Esophagus squamous epithelium (tissue), 5 donors: ENCODE data around the gene ADAM23. TPM values are rescaled to one million over a fixed set of nuclear protein-coding genes. Genes with fewer than 3 reads are reported as not detected.

Experiments used
- DNase-seq: peaks from one replicate; lab custom pipeline; 2025; lab: John Stamatoyannopoulos, UW
- H3K27ac ChIP-seq, 4 donors: fragments of 200-600 bp; sonication (generic); one replicate each; pipeline ENCODE4 v1.5.1; 2016 to 2019; ENCODE audit warnings: mild to moderate bottlenecking in 1 of 4
- H3K27me3 ChIP-seq, 4 donors: fragments of 200-600 bp; sonication (generic); 1 replicate in 3 of 4; 2 replicates in 1 of 4; pipeline versions ENCODE4 v1.5.1 to v1.6.0; 2017 to 2021; ENCODE audit warnings: antibody characterized with exemption in 1 of 4
- H3K36me3 ChIP-seq, 3 donors: fragments of 200-600 bp; sonication (generic); one replicate each; pipeline ENCODE4 v1.5.1; 2016 to 2019
- H3K4me1 ChIP-seq, 3 donors: fragments of 200-600 bp; sonication (generic); one replicate each; pipeline ENCODE4 v1.5.1; 2017 to 2019
- H3K4me3 ChIP-seq, 4 donors: fragments of 200-600 bp; sonication (generic); 1 replicate in 3 of 4; 2 replicates in 1 of 4; pipeline ENCODE4 v1.5.1; 2016 to 2019; ENCODE audit warnings: mild to moderate bottlenecking in 2 of 4, moderate library complexity in 1 of 4
- H3K9me3 ChIP-seq, 3 donors: fragments of 200-600 bp; sonication (generic); one replicate each; pipeline ENCODE4 v1.5.1; 2016 to 2019
- POLR2A ChIP-seq, 4 donors: fragments of 450-650 bp; IDR thresholded peaks; one replicate each; pipeline ENCODE4 v1.6.1; 2017; ENCODE audit warnings: antibody characterized with exemption in 4 of 4, mild to moderate bottlenecking in 4 of 4, moderate library complexity in 3 of 4
- WGBS, 2 donors: methylation state at CpG; one replicate each; pipeline ENCODE4 v1.1.5; 2018; 5-methylcytosine and 5-hydroxymethylcytosine counted together
- intact Hi-C: fragments of 100-400 bp; cut with DNase I; formaldehyde crosslinking; loops from one replicate; pipeline ENCODE4 v1.15.0; 2022
- total RNA-seq, 4 donors: library from RNA; depleted of rRNA; stranded (reverse); fragments of >200 nt; gene quantifications; one replicate each; pipeline ENCODE4 v1.1.0, GENCODE V29; 2016
- TF ChIP-seq, protein P1 (sequence below), 6 experiments: fragments of 450-650 bp in 4 of 6; fragments of 200-600 bp in 2 of 6; sonication (generic) in 2 of 6; IDR thresholded peaks; one replicate each; pipeline ENCODE4 v1.5.1; 2016 to 2019; ENCODE audit warnings: antibody characterized with exemption in 6 of 6, mild to moderate bottlenecking in 4 of 6, moderate library complexity in 4 of 6
- donor health status: DM: yes; HTN: yes; CAD: no.

ADAM23 gene
- total RNA-seq, 4 donors from 2014 or later: 0.95 to 10.1 (median 6.6) TPM

DNA sequence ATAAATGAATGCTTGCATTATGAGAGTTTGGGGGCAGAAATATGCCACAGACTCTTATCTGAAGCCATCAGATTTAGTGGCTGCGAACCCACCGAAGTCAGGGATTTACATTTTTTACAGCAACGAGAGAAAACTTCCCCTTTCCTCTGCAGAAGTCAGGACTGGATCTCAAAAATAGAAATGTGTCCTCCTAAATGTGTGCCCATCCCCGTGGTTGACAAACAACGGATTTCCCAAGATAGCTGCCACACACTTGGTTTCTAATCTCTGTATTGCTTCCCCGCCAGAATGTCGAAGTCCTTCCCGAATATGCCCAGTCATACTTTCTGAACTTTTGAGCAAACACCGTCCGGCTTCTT lies 879 bp upstream of the ADAM23 start:
- Histone ChIP-seq H3K36me3 (no peaks in the 10 kb centered on the region), H3K4me1 (peaks cover 7 to 21% (median 13%) of the 10 kb centered on the region in 3 donors), H3K27me3 (peaks cover 0 to 72% (median 4%) of the 10 kb centered on the region in 4 donors), H3K9me3 (no peaks in the 10 kb centered on the region), H3K4me3 (peak overlapping the region in 3 of 4 donors; percentile 48 to 76 (median 57)), H3K27ac (no peak overlapping the region)
- TF ChIP-seq, protein P1, sequence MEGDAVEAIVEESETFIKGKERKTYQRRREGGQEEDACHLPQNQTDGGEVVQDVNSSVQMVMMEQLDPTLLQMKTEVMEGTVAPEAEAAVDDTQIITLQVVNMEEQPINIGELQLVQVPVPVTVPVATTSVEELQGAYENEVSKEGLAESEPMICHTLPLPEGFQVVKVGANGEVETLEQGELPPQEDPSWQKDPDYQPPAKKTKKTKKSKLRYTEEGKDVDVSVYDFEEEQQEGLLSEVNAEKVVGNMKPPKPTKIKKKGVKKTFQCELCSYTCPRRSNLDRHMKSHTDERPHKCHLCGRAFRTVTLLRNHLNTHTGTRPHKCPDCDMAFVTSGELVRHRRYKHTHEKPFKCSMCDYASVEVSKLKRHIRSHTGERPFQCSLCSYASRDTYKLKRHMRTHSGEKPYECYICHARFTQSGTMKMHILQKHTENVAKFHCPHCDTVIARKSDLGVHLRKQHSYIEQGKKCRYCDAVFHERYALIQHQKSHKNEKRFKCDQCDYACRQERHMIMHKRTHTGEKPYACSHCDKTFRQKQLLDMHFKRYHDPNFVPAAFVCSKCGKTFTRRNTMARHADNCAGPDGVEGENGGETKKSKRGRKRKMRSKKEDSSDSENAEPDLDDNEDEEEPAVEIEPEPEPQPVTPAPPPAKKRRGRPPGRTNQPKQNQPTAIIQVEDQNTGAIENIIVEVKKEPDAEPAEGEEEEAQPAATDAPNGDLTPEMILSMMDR (IDR thresholded peaks at IDR 0.05): no peak
- TF ChIP-seq POLR2A (IDR thresholded peaks at IDR 0.05): no peak
- DNase-seq: no peak
- intact Hi-C loops: no loop called here
- 17 to 23% methylated on average over 8 of the region's 10 CpGs for WGBS, 2 donors

DNA sequence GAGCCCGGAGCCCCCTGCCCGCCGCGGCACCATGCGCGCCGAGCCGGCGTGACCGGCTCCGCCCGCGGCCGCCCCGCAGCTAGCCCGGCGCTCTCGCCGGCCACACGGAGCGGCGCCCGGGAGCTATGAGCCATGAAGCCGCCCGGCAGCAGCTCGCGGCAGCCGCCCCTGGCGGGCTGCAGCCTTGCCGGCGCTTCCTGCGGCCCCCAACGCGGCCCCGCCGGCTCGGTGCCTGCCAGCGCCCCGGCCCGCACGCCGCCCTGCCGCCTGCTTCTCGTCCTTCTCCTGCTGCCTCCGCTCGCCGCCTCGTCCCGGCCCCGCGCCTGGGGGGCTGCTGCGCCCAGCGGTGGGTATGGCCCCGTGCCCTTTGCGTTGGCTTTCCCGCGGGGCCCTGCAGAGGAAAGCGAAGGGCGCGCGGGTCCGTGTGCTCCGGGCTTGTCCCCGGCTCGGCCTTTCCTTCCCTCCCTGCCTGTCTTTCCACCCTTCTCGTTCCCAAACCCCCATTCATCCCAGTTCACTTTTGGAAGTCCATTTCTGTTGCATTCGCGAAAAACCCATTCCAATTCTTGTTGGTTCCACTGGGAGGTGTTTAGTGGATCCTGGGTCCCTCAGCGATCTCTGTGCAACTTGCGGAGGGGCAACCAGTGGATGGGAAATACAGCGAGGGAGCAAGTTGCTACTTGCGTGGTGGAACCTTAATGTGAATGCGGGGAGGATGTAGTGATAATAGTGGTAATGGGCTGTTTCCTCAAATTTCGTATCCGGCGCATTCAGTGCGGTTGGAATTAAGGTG lies 599 bp downstream of the ADAM23 start:
- H3K4me3 ChIP-seq: peak overlapping the region; percentile 42 to 76 (median 52)
- no peaks in the 10 kb centered on the region for H3K9me3 ChIP-seq
- no peaks in the 10 kb centered on the region for H3K36me3 ChIP-seq
- intact Hi-C loops: no loop called here
- no peak for TF ChIP-seq POLR2A (IDR thresholded peaks at IDR 0.05)
- TF ChIP-seq, protein P1 (IDR thresholded peaks at IDR 0.05): no peak
- 5 to 8% methylated on average over 19 to 36 of the region's 77 CpGs for WGBS, 2 donors
- no peak for DNase-seq
- peak overlapping the region in 3 of 4 donors; percentile 42 to 44 (median 44) for H3K27ac ChIP-seq
- peaks cover 0 to 60% (median 4%) of the 10 kb centered on the region in 4 donors for H3K27me3 ChIP-seq
- H3K4me1 ChIP-seq: peaks cover 7 to 21% (median 13%) of the 10 kb centered on the region in 3 donors

DNA sequence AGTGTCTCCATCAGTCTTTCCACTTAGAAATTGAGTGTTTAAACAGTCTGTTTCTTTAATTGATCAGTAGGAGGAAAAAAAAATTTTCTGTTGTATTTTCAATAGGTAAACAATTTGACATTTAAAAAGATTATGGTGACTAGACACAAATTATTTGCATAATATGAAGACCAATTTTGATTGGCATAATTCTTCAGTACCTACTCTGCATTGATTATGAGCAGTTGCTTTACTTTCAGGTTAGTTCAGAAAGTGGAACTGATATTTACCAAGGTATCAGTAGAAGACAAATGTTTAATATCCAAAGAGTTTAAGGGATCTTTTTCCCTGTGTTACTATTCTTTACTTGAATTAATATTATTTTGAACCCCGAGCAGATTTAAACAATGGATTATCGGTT lies 2.6 kb downstream of the ADAM23 start:
- Histone ChIP-seq H3K27ac (no peak overlapping the region), H3K36me3 (no peaks in the 10 kb centered on the region)
- 76 to 86% methylated on average over 2 of the region's 2 CpGs for WGBS, 2 donors

DNA sequence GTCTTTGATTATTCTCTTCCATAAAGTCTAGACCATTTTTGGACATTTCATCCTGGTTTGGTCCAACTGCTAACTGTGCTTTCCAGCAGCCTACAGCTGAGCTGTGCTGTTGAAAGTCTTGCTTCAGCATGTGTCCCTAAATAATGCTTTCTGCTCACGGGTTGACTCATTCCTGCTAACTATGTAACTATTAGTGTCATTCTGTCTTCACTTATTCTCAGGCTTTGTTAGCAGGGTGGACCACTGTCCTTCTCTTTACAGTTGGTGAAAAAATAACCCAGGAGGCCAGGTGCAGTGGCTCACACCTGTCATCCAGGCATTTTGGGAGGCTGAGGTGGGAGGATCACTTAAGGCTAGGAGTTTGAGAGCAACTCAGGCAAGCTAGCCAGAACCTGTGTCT lies 8.9 kb downstream of the ADAM23 start:
- H3K27ac ChIP-seq: no peak overlapping the region
- no peak for DNase-seq
- H3K27me3 ChIP-seq: no peaks in the 10 kb centered on the region
- no peaks in the 10 kb centered on the region for H3K9me3 ChIP-seq
- H3K36me3 ChIP-seq: no peaks in the 10 kb centered on the region
- TF ChIP-seq, protein P1 (IDR thresholded peaks at IDR 0.05): no peak
- TF ChIP-seq POLR2A (IDR thresholded peaks at IDR 0.05): no peak
- peaks cover 0 to 11% (median 0%) of the 10 kb centered on the region in 3 donors for H3K4me1 ChIP-seq
- H3K4me3 ChIP-seq: no peak overlapping the region
- intact Hi-C loops: no loop called here
- 60 to 73% methylated on average over 1 of the region's 1 CpG for WGBS, 2 donors

More for the DNA sequence above, 2.6 kb downstream of the ADAM23 start:
- DNase-seq: no peak
- H3K4me3 ChIP-seq: no peak overlapping the region
- intact Hi-C loops: no loop called here
- peaks cover 0 to 42% (median 4%) of the 10 kb centered on the region in 4 donors for H3K27me3 ChIP-seq
- peaks cover 7 to 21% (median 13%) of the 10 kb centered on the region in 3 donors for H3K4me1 ChIP-seq
- H3K9me3 ChIP-seq: no peaks in the 10 kb centered on the region
- no peak for TF ChIP-seq POLR2A (IDR thresholded peaks at IDR 0.05)
- TF ChIP-seq, protein P1 (IDR thresholded peaks at IDR 0.05): no peak

DNA sequence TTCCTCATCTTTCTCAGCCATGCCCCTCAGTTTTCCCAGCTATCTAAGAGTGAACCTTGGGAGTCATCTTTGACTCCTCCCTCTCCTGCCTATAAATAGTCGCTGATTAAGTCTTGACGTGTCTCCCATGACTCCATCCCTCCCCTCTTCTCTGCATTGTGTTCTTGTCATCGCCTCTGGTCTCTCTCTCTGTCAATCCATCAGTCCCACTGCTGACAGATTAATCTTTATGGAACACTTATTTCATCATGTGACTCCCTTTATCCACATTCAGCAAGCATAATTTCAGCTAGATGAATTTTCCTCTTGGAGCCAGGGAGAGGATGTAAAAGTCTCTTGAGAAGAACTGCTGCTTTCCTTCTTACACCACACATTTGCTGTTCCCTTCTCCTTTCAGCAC lies 9.4 kb downstream of the ADAM23 start:
- WGBS, 2 donors: 38 to 52% methylated on average over 3 of the region's 3 CpGs
- intact Hi-C loops: no loop called here
- Histone ChIP-seq H3K36me3 (no peaks in the 10 kb centered on the region), H3K27ac (no peak overlapping the region), H3K27me3 (no peaks in the 10 kb centered on the region), H3K4me3 (no peak overlapping the region), H3K9me3 (no peaks in the 10 kb centered on the region), H3K4me1 (peaks cover 0 to 16% (median 0%) of the 10 kb centered on the region in 3 donors)
- DNase-seq: no peak
- TF ChIP-seq POLR2A (IDR thresholded peaks at IDR 0.05): no peak
- TF ChIP-seq, protein P1 (IDR thresholded peaks at IDR 0.05): no peak
